Uterus (tissue), 2 donors: ENCODE measurements around the gene GRK5.

Experiments used
- POLR2A ChIP-seq, 2 donors: fragments of 450-650 bp; IDR thresholded peaks; one replicate each; pipeline ENCODE4 v1.6.1; 2016; ENCODE audit warnings: antibody characterized with exemption in 2 of 2, mild to moderate bottlenecking in 1 of 2, moderate library complexity in 1 of 2
- TF ChIP-seq, protein P1 (sequence below), 4 experiments: fragments of 200-600 bp in 2 of 4; fragments of 450-650 bp in 2 of 4; sonication (generic) in 2 of 4; IDR thresholded peaks; one replicate each; pipeline ENCODE4 v1.5.1; 2016 to 2019; ENCODE audit warnings: antibody characterized with exemption in 4 of 4, mild to moderate bottlenecking in 2 of 4, moderate library complexity in 1 of 4

DNA sequence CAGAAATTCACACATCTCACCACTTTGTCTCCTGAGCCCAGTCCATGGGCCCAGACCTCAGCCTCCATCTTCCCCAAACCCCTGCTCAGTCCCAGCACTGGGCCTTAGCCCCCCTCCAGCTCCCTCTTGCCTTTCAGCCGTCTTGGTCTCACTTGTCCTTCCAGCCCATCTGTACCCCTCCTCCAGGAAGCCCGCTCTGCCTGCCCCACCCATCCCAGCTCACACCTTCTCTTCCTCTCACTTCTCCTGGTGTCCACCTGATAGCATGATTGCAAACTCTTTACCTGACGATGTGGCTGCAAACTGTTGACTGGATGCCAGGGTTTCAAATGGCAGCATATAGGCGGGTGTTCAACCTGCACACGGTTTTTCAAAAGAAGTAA is 238.6 kb downstream of the GRK5 start:
- TF ChIP-seq, protein P1, sequence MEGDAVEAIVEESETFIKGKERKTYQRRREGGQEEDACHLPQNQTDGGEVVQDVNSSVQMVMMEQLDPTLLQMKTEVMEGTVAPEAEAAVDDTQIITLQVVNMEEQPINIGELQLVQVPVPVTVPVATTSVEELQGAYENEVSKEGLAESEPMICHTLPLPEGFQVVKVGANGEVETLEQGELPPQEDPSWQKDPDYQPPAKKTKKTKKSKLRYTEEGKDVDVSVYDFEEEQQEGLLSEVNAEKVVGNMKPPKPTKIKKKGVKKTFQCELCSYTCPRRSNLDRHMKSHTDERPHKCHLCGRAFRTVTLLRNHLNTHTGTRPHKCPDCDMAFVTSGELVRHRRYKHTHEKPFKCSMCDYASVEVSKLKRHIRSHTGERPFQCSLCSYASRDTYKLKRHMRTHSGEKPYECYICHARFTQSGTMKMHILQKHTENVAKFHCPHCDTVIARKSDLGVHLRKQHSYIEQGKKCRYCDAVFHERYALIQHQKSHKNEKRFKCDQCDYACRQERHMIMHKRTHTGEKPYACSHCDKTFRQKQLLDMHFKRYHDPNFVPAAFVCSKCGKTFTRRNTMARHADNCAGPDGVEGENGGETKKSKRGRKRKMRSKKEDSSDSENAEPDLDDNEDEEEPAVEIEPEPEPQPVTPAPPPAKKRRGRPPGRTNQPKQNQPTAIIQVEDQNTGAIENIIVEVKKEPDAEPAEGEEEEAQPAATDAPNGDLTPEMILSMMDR (IDR thresholded peaks at IDR 0.05): no peak
- TF ChIP-seq POLR2A (IDR thresholded peaks at IDR 0.05): no peak
